GM18507 (cell line): ENCODE measurements around the gene IFI30.

ENCODE experiments used
- DNase-seq: peaks from one replicate; pipeline ENCODE4 v3.0.0; 2011; ENCODE audit warnings: low read depth; ENCODE audit not compliant: insufficient read length; ENCODE audit errors: extremely low spot score
- FAIRE-seq: peaks from 2 replicates; lab custom pipeline; 2011; peaks lifted over from hg19 to GRCh38; lab: Jason Lieb, UNC

Gene IFI30

DNA sequence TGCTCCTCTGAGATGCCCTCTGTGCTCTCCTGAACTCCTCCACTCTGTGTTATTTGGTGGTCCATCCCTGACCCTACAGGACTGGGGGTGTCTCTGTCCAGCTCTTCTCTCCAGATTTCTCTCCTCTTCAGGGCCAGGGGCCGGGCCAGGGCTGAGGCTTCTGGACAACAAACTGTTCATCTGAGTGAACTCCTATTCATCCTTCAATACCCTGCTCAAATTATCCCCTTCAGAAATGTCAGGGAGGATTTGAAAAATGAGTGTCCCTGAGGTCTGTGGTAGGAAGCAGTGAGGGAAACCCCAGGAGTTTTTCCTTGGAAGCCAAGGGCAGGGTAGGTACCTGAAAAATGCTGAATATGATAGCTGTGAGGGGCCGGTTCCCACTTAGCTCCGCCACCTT is 45.0 kb downstream of the IFI30 start:
- DNase-seq (no peak), FAIRE-seq (no peak)

DNA sequence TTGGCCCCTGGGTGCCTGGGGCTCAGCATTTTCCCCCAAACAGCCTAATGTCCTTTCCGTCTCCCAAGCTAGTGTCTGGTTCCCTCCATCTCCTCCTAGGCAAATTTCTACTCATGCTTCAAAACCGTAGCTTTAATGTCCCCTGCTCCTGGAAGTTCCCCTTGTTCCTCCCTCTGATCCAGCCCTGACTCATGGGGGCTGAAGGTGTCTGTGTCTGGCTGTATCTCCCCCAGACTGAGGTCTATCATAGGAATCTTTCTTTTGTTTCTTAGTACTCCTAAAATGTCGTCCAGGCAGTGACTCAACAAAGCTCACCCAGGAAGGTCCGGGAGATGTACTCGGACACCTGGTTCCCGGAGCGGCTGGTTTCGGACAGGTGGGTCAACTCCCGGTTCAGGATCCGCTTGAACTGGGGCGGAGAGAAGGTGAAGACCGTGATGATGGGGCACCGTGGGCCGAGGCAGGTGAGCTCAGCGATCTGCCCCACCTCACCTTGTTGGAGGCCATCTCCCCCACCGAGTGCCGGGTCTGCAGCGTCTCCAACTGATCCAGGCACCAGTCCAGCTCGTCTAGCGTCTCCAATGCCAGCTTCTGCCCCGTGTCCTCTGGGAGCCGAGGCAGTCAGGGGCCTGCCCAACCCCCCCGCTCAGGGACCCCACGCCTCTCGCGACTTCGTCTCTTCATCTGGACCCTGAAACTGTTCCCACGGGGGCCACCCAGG is 46.5 kb downstream of the IFI30 start:
- DNase-seq, result no peak
- no peak for FAIRE-seq

DNA sequence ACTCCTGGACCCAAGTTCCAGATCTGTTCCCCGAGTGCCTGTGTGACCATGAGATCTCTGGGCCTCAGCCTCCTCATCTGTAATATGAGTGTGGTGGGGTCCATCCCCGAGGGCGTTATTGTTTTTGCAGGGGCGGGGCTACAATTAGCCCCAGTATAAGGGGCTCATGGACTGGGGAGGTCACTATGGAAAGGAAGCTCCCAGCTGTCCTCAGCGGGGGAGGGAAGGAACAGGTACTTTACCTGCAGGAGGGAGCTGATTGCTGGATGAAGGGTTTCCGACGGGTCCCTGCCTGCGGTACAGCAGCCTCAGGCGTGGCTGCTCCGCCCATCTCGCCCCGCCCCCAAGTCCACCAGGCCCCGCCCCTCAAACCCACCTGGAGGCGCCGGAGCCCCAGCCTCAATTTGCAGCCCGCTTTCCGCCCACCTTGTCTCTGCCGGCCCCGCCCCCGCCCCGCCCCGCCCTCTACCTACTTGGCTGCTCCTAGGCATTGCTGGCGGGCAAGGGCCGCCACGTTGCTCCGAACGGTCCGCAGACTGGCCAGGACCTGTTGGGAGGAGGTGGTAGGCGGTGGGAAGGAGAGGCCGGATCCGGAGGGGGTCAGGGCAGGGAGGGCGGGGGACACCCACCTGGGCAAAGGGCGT is 47.1 kb downstream of the IFI30 start:
- DNase-seq (no peak), FAIRE-seq (no peak)

DNA sequence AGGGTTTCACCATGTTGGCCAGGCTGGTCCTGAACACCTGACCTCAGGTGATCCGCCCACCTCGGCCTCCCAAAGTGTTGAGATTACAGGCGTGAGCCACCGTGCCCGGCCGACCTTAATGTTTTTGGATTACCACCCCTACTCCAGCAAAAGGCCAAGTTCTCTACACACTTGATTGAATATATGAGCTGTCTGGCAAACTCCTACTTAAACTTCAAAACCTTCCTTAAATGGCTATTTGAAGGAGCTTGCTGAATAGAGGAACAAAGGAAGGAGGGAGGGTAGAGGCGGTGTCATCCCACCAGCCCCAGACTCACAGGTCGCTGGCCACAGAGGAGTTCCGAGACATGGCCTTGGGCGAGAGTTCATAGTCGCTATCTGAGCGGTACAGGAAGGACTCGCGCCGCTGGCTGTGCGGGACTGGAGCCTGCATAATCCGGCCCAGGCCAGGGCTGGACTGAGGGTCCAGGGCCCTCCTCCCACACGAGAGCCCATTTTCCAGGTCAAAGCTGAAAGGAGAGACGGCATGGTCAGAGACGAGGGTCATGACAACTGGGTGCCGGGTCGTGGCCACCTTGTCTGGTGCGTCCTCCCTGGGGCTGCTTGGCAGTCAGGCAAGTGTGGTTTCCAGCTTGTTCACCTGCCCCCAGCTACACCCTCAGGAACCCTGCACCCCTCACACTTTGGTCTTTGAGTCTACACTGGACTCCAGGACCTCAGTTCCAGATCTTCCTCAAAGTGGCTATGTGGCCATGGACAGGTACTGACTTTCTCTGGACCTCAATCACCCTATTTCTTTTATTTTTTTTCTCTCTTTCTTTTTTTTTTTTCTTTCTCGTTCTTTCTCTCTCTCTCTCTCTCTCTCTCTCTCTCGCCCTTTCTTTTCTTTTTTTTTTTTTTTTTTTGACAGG is 48.5 kb downstream of the IFI30 start:
- no peak for FAIRE-seq
- DNase-seq, result no peak

DNA sequence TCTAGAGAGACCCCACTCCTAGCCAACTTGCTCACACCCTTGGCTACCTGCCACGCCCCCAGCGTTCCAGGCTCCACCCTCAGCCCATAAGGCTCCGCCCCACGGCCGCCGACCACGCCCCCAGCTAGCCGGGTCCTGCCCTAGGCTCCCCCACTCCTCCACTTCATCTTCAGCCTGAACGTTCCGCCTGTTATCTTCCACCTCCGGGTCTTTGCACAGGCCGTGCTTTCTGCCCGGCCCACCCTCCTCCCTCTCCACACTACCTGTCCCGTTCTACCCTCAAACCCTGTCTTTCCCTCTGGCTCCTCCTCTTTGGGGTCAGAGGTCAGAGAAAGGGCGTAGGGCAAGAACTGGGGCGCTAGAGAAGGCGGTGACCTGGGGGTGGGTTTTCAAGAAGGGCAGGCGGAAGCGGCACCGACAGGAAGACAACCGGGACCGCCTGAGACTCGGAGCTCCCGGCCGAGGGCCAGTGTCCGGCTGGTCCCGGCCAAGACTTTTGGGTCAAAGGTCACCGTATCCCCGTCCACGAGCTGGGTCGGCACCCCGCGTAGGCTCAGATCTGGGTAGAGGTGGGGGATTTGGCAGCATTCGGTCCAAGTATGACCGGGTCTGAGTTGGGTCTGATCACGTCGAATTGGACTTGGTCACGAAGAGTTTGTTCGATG is 50.4 kb downstream of the IFI30 start:
- DNase-seq (no peak), FAIRE-seq (peak; percentile 48)

DNA sequence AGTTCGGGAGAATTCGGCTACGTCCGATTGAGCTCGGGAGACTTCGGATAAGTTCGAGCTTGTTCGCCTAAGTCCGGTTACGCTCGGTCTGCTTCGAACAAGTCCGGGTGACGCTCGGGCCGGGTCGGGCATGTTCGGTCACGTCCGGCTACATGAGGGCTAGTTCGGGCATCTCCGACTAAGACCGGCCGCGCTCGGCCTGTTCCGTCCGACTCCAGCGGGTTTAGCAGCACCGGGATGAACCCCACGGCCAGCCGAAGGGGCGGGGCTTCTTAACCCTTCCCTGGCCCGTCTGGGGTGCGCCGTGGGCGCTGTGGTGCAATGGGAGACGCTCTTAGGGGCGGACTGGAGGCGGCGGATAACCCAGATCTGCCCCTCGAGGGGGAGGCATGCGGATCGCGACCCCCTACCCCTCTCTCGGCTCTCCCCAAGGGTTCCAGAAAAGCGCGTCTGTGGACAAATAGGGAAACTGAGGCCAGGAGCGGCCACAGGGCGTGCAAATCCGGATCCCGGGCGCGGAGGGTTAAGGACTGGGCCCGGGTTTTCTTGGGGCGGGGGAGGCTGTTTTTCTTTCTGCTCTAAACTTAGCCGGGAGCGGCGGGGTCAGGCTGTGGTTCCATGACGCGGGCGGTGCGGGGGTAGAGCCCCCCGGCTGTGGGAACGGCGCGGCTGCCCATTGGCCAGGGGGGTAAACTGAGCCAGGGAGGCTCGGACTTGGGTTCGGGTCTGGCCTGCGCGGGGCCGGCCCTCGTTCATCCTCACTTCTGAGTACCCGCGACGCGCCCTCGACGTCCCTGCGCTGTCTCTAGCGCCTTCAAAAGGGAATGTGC is 51.1 kb downstream of the IFI30 start:
- peak; percentile 89 for DNase-seq
- FAIRE-seq, result peak; percentile 100

DNA sequence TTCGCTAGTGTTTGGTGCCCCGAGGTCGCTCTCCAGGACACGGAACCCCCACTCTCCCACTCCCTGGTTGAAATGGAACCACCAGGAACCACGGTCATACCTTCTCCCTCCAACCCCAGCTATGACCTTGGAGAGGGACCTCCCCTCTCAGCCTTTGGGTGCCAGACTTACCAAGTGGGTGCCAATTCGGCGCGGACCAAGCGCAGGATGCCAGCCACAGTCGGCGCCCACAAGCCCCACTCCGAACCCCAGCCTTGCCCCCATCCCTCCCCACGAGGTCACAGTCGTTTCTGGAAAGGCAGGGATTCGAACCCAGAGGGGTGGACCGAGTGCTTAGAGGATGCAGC is 51.7 kb downstream of the IFI30 start:
- DNase-seq (no peak), FAIRE-seq (no peak)

DNA sequence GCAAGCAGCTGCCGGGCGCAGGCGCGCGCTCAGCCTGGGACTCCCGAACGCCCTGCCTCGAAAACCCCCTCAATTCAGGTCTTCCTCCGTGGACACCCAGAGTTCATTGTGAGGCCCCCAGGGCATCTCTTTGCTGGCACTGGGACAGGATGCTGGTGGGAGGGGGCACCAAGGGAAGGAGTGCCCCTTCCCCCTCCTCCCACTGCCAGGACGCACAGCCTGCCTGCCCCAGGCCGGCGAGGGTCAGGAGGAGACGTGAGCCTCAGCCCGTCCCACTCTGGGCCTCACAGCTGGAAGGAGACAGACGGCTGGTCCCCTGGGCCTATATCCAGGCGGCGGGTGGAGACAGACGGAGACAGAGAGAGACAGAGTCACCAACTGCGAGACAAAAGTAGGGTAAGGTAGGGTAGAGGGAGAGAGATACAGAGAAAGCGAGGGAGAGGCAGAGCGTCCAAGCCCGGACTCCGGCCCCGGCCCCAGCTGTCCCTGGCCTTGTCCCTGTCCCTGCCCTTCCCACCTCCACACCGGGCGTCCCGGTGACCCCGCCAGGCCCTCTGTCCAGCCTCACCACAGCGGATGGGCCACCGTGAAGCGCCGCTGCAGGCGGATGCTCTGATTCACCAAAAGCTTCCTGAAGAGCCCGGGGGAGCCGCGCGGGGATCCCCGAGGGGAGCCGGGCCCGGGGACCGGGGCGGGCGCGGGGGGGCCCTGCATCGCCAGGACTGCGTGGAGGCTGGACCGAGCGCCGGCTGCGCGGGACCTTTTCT is 52.3 kb downstream of the IFI30 start, which contains the start of gene PDE4C:
TSS of gene PDE4C (minus strand) at position 737 of the 767 bp plus-strand sequence. CDS start at position 714, 23 bp downstream.
- FAIRE-seq, result no peak
- no peak for DNase-seq

DNA sequence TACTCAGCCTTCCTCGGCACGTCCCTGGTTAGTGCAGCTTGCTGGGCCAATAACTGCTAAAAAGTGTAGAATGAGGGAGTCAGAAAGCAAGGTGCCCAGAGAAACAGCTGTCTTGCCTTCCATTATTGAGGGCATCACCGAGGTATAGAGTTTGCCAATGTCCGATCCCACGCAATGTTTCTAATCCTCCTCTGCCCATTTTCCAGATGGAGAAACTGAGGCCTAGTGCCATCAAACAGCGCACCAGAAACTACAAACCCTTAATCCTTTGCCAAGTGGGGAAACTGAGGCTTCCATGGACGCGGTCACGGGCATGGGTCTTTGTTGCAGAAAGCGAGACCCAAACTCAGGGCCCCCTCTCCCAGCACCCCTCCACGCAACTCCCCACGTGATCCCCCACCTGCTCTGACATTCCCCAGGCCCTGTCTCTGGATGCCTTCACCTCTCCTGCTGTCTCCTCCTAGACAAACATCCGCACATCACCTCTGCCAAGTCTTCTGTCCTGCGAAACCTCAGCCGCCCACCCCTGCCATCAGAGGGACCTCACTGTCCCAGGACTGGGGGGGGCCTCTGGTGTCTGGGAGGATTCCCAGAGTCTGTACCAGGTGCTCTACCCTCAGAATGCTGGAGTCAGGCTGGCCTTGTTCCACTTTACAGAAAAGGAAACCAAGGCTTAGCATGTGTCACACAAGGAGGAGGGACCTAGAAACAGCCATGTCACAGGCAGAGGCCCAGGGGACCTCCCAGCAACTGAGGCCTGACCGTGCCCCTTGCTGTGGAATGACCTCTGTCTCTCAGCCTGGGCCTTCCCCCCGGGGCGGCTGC is 53.6 kb downstream of the IFI30 start:
- FAIRE-seq (no peak), DNase-seq (no peak)
